ENCODE results near the gene MYL5.
"Not testable (repeated sequence)": the region's sequence is repeated elsewhere in the genome, so short reads cannot be mapped to it uniquely, and the experiment has no call there.

MYL5 gene

GRCh38 chr4:635851-636627 is 38.3 kb upstream of the MYL5 start:
- TF ChIP-seq MAX (IDR thresholded peaks at IDR 0.05; ENCODE audit: low read depth, low read length) (no peak), CTCF (IDR thresholded peaks at IDR 0.05; ENCODE audit: low read depth, low read length) (no peak), POLR2A (IDR thresholded peaks at IDR 0.05; ENCODE audit: extremely low read depth, insufficient read length) (no peak), MYC (IDR thresholded peaks at IDR 0.05; ENCODE audit: low read depth, low read length) (no peak)
- H3K4me3 ChIP-seq (ENCODE audit: low read depth, low read length), result no peak overlapping the region
- no peak for DNase-seq (ENCODE audit: low read depth)

GRCh38 chr4:636628-637159 is 37.6 kb upstream of the MYL5 start:
- no peak for TF ChIP-seq MAX (IDR thresholded peaks at IDR 0.05; ENCODE audit: low read depth, low read length)
- TF ChIP-seq POLR2A (IDR thresholded peaks at IDR 0.05; ENCODE audit: extremely low read depth, insufficient read length), result no peak
- no peak for TF ChIP-seq CTCF (IDR thresholded peaks at IDR 0.05; ENCODE audit: low read depth, low read length)
- TF ChIP-seq MYC (IDR thresholded peaks at IDR 0.05; ENCODE audit: low read depth, low read length), result no peak
- DNase-seq (ENCODE audit: low read depth), result no peak

GRCh38 chr4:637536-638280 is 36.6 kb upstream of the MYL5 start:
- H3K4me3 ChIP-seq (ENCODE audit: low read depth, low read length), result no peak overlapping the region
- TF ChIP-seq MYC (IDR thresholded peaks at IDR 0.05; ENCODE audit: low read depth, low read length) (no peak), MAX (IDR thresholded peaks at IDR 0.05; ENCODE audit: low read depth, low read length) (no peak), POLR2A (IDR thresholded peaks at IDR 0.05; ENCODE audit: extremely low read depth, insufficient read length) (no peak), CTCF (IDR thresholded peaks at IDR 0.05; ENCODE audit: low read depth, low read length) (no peak)
- no peak for DNase-seq (ENCODE audit: low read depth)

More at GRCh38 chr4:636628-637159, 37.6 kb upstream of the MYL5 start:
- no peak overlapping the region for H3K4me3 ChIP-seq (ENCODE audit: low read depth, low read length)

- DNase-seq (ENCODE audit: low read depth); H3K4me3 ChIP-seq (ENCODE audit: low read depth, low read length): not testable (repeated sequence)
These were observed 32.0 kb upstream of the MYL5 start for GRCh38 chr4:642366-642765.

GRCh38 chr4:646460-646859 is 27.9 kb upstream of the MYL5 start:
- no peak for DNase-seq (ENCODE audit: low read depth)
- no peak overlapping the region for H3K4me3 ChIP-seq (ENCODE audit: low read depth, low read length)
- TF ChIP-seq MAX (IDR thresholded peaks at IDR 0.05; ENCODE audit: low read depth, low read length) (no peak), CTCF (IDR thresholded peaks at IDR 0.05; ENCODE audit: low read depth, low read length) (no peak), POLR2A (IDR thresholded peaks at IDR 0.05; ENCODE audit: extremely low read depth, insufficient read length) (no peak), MYC (IDR thresholded peaks at IDR 0.05; ENCODE audit: low read depth, low read length) (no peak)

- TF ChIP-seq MYC (IDR thresholded peaks at IDR 0.05; ENCODE audit: low read depth, low read length) (no peak), CTCF (IDR thresholded peaks at IDR 0.05; ENCODE audit: low read depth, low read length) (no peak), POLR2A (IDR thresholded peaks at IDR 0.05; ENCODE audit: extremely low read depth, insufficient read length) (no peak), MAX (IDR thresholded peaks at IDR 0.05; ENCODE audit: low read depth, low read length) (no peak)
- no peak overlapping the region for H3K4me3 ChIP-seq (ENCODE audit: low read depth, low read length)
- no peak for DNase-seq (ENCODE audit: low read depth)
These were observed 26.9 kb upstream of the MYL5 start for GRCh38 chr4:647481-647880.
